Progenitor cell of endocrine pancreas (in vitro differentiated cells): ENCODE results near the gene ST7. TPM values are rescaled to one million over a fixed set of nuclear protein-coding genes. Genes with fewer than 3 reads are reported as not detected.

ENCODE experiments used
- DNase-seq: peaks from one replicate; pipeline ENCODE4 v3.0.0; 2021; ENCODE audit warnings: low spot score; ENCODE audit not compliant: unreplicated experiment
- H3K27ac Mint-ChIP-seq: 2 replicates; pipeline ENCODE4 v1.8.0; 2021; ENCODE audit warnings: mild to moderate bottlenecking, moderate library complexity, mixed read lengths
- H3K27me3 Mint-ChIP-seq: 2 replicates; pipeline ENCODE4 v1.8.0; 2021; ENCODE audit warnings: mixed read lengths
- H3K36me3 Mint-ChIP-seq: 2 replicates; pipeline ENCODE4 v1.8.0; 2022; ENCODE audit warnings: mixed read lengths; ENCODE audit not compliant: insufficient read depth
- H3K4me1 Mint-ChIP-seq: 2 replicates; pipeline ENCODE4 v1.8.0; 2021; ENCODE audit warnings: low read depth, mixed read lengths
- H3K4me3 Mint-ChIP-seq: 2 replicates; pipeline ENCODE4 v1.8.0; 2021; ENCODE audit warnings: low read depth, mild to moderate bottlenecking, moderate library complexity, mixed read lengths
- H3K9me3 Mint-ChIP-seq: 2 replicates; pipeline ENCODE4 v1.8.0; 2021; ENCODE audit warnings: low read depth, mixed read lengths
- CTCF ChIP-seq: fragments of 200-600 bp; sonication (generic); IDR thresholded peaks from one replicate; pipeline ENCODE4 v1.5.0; 2021; ENCODE audit warnings: antibody characterized with exemption, mild to moderate bottlenecking; ENCODE audit not compliant: unreplicated experiment
- total RNA-seq: library from RNA; stranded (reverse); gene quantifications from 2 replicates; pipeline ENCODE4 v1.2.1, GENCODE V29; 2021

The ST7 gene
- total RNA-seq, 1 donor from 2014 or later: 24.8 TPM

DNA sequence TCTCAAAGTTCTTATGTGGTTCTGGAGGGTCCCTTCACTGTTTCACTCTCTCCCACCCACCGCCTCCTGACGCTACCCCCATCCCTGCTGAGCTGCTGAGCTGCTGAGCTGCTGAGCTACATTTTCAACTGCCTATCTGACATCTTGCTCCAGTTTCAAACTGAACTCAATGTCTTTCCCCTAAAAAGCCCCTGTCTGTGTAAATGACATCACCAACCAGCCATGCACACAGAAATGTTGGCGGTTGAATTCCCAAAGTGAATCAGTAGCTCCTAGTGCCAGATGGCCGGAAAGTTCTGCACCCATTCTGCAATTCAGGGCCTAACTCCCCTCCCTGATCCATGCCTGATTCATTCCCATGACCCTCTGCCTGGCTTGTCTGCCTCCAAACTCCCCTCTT, 298.4 kb downstream of the ST7 start:
- peaks cover 1% of the 10 kb centered on the region for H3K4me1 Mint-ChIP-seq
- no peak for TF ChIP-seq CTCF
- H3K27ac Mint-ChIP-seq: no peak overlapping the region
- no peak overlapping the region for H3K4me3 Mint-ChIP-seq
- no peaks in the 10 kb centered on the region for H3K36me3 Mint-ChIP-seq
- no peaks in the 10 kb centered on the region for H3K9me3 Mint-ChIP-seq
- DNase-seq: no peak
- peaks cover 23% of the 10 kb centered on the region for H3K27me3 Mint-ChIP-seq

DNA sequence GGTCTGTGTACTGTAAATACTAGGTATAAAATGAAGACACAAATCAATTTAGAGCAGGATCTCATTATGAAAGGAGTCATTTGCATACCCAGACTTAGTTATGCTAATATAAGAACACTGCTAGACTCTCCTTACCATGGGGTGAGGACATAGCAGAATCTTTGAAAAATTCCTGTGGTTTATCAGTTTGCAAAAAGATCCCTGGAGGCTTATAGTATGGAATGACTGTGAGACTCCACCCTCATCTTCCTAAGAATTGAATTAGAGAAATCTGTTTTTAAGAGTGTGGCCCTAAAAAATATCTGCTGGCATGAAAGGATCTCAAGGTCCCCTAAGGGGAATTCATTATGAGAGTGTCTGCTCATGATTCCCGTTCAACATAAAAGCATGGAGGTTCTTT, 306.3 kb downstream of the ST7 start:
- no peak overlapping the region for H3K4me3 Mint-ChIP-seq
- peaks cover 2% of the 10 kb centered on the region for H3K4me1 Mint-ChIP-seq
- no peak for DNase-seq
- H3K9me3 Mint-ChIP-seq: no peaks in the 10 kb centered on the region
- no peaks in the 10 kb centered on the region for H3K36me3 Mint-ChIP-seq
- H3K27me3 Mint-ChIP-seq: peaks cover 15% of the 10 kb centered on the region
- TF ChIP-seq CTCF: no peak
- no peak overlapping the region for H3K27ac Mint-ChIP-seq

DNA sequence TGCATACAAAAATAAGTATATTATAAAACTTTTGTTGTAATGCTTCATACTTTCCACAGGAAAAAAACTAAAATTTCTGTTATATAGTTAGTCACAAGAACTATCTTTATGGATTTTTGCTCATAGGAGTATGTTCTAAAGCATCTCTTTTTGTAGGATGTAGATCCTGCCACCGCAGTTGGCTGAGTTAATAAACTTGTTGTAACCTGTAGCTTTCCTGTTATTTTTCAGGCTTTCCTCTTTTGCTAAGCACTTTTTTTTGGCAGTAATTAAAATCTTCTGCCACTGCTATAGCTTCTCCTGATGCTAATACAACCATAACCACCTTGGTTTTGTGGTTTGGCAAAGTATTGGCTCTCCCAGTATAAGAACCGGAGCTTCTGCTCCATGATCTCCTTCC, 309.2 kb downstream of the ST7 start:
- no peak for TF ChIP-seq CTCF
- no peak for DNase-seq
- Mint-ChIP-seq H3K36me3 (no peaks in the 10 kb centered on the region), H3K27ac (no peak overlapping the region), H3K4me1 (peaks cover 2% of the 10 kb centered on the region), H3K27me3 (peaks cover 8% of the 10 kb centered on the region), H3K4me3 (no peak overlapping the region), H3K9me3 (no peaks in the 10 kb centered on the region)

- Mint-ChIP-seq H3K9me3 (no peaks in the 10 kb centered on the region), H3K4me1 (no peaks in the 10 kb centered on the region), H3K4me3 (no peak overlapping the region), H3K27me3 (peaks cover 8% of the 10 kb centered on the region), H3K36me3 (no peaks in the 10 kb centered on the region), H3K27ac (no peak overlapping the region)
- TF ChIP-seq CTCF: no peak
- DNase-seq: no peak
Observed at GRCh38 chr7:117264716-117265115, 311.4 kb downstream of the ST7 start.

GRCh38 chr7:117269417-117269816, 316.1 kb downstream of the ST7 start:
- peaks cover 9% of the 10 kb centered on the region for H3K27me3 Mint-ChIP-seq
- H3K27ac Mint-ChIP-seq: no peak overlapping the region
- no peaks in the 10 kb centered on the region for H3K9me3 Mint-ChIP-seq
- peaks cover 4% of the 10 kb centered on the region for H3K4me1 Mint-ChIP-seq
- no peak for TF ChIP-seq CTCF
- H3K36me3 Mint-ChIP-seq: no peaks in the 10 kb centered on the region
- H3K4me3 Mint-ChIP-seq: no peak overlapping the region
- DNase-seq: no peak
